GM21576 (cell line): ENCODE data around the gene APOC4.
"Not testable (repeated sequence)": the region's sequence is repeated elsewhere in the genome, so short reads cannot be mapped to it uniquely, and the experiment has no call there.

Experiments
- ATAC-seq: cut with Tn5 transposase; IDR thresholded peaks from one replicate; pipeline ENCODE4 v1.9.1; 2021; ENCODE audit warnings: mild to moderate bottlenecking, moderate library complexity; ENCODE audit not compliant: unreplicated experiment

The APOC4 gene

GRCh38 chr19:44914433-44915206, 27.4 kb upstream of the APOC4 start, which contains the start of gene APOC1:
Gene APOC1, plus strand, starts transcription at chr19:44914608. Its CDS starts 284 bp downstream, at chr19:44914892.
- peak; percentile 94 for ATAC-seq

- no peak for ATAC-seq
Measured at GRCh38 chr19:44924243-44924725, 17.8 kb upstream of the APOC4 start.

- ATAC-seq = no peak
Measured at GRCh38 chr19:44925114-44925891, 16.7 kb upstream of the APOC4 start.

GRCh38 chr19:44926245-44927077, 15.6 kb upstream of the APOC4 start:
- ATAC-seq = not testable (repeated sequence)

GRCh38 chr19:44927746-44928145, 14.3 kb upstream of the APOC4 start:
- no peak for ATAC-seq

- no peak for ATAC-seq
Measured at GRCh38 chr19:44930088-44930487, 11.9 kb upstream of the APOC4 start.

- no peak for ATAC-seq
Measured at GRCh38 chr19:44931541-44931940, 10.5 kb upstream of the APOC4 start.

GRCh38 chr19:44939668-44940067, 2.4 kb upstream of the APOC4 start:
- no peak for ATAC-seq

- no peak for ATAC-seq
Measured at GRCh38 chr19:44943801-44944249, 1.8 kb downstream of the APOC4 start.

GRCh38 chr19:44947041-44947581, 5.1 kb downstream of the APOC4 start:
- ATAC-seq = no peak

- ATAC-seq = no peak
Measured at GRCh38 chr19:44948237-44948636, 6.2 kb downstream of the APOC4 start.

GRCh38 chr19:44948763-44949374, 6.8 kb downstream of the APOC4 start:
- no peak for ATAC-seq

- no peak for ATAC-seq
Measured at GRCh38 chr19:44949550-44949949, 7.5 kb downstream of the APOC4 start.

GRCh38 chr19:44951179-44952159, 9.4 kb downstream of the APOC4 start:
- ATAC-seq = no peak

GRCh38 chr19:44954278-44954648, 12.2 kb downstream of the APOC4 start:
- ATAC-seq = no peak

- ATAC-seq = peak; percentile 75
Measured at GRCh38 chr19:44954649-44955504, 12.8 kb downstream of the APOC4 start, which contains the start of gene CLPTM1. Gene CLPTM1, plus strand, starts transcription at chr19:44955380. Its CDS starts 16 bp downstream, at chr19:44955396.

GRCh38 chr19:44955505-44956439, 13.7 kb downstream of the APOC4 start:
- ATAC-seq = peak; percentile 18
